ENCODE results near the gene KDM7A. TPM values are rescaled to one million over a fixed set of nuclear protein-coding genes. Genes with fewer than 3 reads are reported as not detected.

The KDM7A gene
- total RNA-seq, 2 donors from 2014 or later = 12.8 to 15.4 TPM

DNA sequence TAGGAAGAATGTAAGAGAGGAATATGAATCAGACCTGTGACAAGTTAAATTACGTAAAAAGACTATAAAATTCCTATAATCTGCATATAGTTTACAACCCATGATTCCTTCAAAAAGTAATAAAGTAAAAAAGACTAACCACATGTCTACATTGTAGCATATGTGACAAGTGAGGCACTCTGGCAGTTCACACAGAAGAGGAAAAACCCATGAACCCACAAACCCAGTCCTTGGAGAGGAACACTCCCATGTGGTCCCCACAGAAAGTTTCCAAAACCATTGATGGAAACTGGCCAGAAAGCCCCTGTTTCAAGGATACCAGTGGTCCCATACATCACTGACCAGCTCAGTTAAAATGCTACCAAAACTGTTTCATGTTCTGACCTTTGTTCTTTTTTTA, 15.7 kb downstream of the KDM7A start:
- TF ChIP-seq, protein P1, sequence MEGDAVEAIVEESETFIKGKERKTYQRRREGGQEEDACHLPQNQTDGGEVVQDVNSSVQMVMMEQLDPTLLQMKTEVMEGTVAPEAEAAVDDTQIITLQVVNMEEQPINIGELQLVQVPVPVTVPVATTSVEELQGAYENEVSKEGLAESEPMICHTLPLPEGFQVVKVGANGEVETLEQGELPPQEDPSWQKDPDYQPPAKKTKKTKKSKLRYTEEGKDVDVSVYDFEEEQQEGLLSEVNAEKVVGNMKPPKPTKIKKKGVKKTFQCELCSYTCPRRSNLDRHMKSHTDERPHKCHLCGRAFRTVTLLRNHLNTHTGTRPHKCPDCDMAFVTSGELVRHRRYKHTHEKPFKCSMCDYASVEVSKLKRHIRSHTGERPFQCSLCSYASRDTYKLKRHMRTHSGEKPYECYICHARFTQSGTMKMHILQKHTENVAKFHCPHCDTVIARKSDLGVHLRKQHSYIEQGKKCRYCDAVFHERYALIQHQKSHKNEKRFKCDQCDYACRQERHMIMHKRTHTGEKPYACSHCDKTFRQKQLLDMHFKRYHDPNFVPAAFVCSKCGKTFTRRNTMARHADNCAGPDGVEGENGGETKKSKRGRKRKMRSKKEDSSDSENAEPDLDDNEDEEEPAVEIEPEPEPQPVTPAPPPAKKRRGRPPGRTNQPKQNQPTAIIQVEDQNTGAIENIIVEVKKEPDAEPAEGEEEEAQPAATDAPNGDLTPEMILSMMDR (IDR thresholded peaks at IDR 0.05) = no peak
- Histone ChIP-seq H3K27me3 (no peaks in the 10 kb centered on the region), H3K4me1 (peaks cover 0 to 28% of the 10 kb centered on the region in 2 donors)

DNA sequence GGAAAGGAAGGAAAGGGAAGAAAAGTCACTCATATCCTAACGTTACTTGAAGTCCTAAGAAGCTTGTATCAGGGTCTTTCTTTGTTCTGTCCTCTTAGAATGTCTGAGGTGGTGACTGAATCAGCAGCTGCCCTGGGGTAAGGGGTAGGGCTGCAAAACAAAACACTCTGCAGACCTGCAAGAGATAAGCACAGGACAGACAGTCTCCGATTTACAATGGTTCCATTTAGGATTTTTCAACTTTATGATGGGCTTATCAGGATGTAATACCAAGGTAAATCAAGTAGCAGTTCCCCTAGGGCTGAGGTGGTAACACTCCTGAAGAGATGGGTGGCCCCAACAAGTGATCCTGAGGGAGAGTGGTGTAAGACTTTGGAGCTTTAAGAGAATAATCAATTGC, 16.5 kb downstream of the KDM7A start:
- H3K27me3 ChIP-seq = no peaks in the 10 kb centered on the region
- TF ChIP-seq, protein P1 (IDR thresholded peaks at IDR 0.05) = no peak
- no peak overlapping the region for H3K4me3 ChIP-seq
- H3K9me3 ChIP-seq = no peaks in the 10 kb centered on the region
- H3K27ac ChIP-seq = no peak overlapping the region
- peaks cover 0 to 30% of the 10 kb centered on the region in 2 donors for H3K4me1 ChIP-seq
- no peaks in the 10 kb centered on the region for H3K36me3 ChIP-seq
- no peak for DNase-seq (ENCODE audit: low spot score)

More for the DNA sequence above, 15.7 kb downstream of the KDM7A start:
- no peak for DNase-seq (ENCODE audit: low spot score)
- no peak overlapping the region for H3K27ac ChIP-seq
- no peaks in the 10 kb centered on the region for H3K9me3 ChIP-seq
- H3K36me3 ChIP-seq = no peaks in the 10 kb centered on the region
- H3K4me3 ChIP-seq = no peak overlapping the region

DNA sequence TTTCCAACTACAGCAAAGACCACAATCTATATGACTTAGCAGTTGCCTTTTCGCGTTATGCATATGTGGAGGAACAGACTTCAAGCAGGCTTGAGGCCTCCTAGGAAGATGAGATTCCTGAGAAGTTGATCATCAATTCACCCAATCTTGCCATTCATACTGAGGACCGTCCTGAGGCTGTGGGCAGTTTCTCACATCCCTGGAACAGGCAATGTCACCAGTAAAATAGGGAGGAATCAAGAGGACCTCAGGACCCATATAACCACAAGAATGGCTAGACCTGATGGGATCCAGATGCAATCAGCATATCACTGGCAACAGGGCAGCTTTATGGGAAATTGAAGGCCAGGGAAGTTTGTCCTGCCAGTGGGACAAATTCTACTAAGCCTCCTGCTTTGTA, 17.3 kb downstream of the KDM7A start:
- TF ChIP-seq, protein P1 (IDR thresholded peaks at IDR 0.05) = no peak
- Histone ChIP-seq H3K27ac (no peak overlapping the region), H3K9me3 (no peaks in the 10 kb centered on the region), H3K27me3 (no peaks in the 10 kb centered on the region), H3K36me3 (no peaks in the 10 kb centered on the region), H3K4me3 (no peak overlapping the region), H3K4me1 (peaks cover 0 to 33% of the 10 kb centered on the region in 2 donors)
- DNase-seq (ENCODE audit: low spot score) = no peak

DNA sequence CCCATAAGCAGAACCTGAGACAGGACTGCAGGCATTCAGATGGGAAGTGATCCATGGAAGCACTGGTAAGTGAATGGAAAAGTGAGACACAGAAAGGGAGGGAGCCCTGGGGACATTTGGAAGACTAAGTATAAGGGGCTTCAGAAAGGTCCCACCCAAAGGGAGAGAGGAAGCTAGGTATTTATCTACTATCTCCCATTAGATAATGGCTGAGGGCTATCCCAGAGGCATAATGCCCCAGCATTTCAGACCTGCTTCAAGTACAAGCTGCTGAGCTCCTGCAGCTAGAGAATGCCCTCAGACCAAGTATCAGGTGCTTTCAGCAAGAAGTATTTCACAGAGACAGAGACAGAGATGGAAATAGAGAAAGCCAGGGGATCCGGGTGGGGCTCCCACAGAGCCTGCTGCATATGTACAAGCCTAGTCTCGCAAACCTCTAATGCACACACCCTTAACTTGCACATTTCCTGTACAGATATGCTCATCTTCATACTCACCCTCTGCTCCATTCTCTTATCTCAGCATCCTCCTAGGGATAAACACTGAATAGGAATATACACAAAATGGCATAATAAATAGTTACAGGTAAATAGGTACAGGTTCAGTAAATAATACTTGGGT, 20.2 kb downstream of the KDM7A start:
- Histone ChIP-seq H3K36me3 (no peaks in the 10 kb centered on the region), H3K27ac (no peak overlapping the region), H3K4me1 (peaks cover 0 to 33% of the 10 kb centered on the region in 2 donors), H3K9me3 (no peaks in the 10 kb centered on the region), H3K4me3 (no peak overlapping the region), H3K27me3 (no peaks in the 10 kb centered on the region)
- DNase-seq (ENCODE audit: low spot score) = no peak
- TF ChIP-seq, protein P1 (IDR thresholded peaks at IDR 0.05) = no peak

DNA sequence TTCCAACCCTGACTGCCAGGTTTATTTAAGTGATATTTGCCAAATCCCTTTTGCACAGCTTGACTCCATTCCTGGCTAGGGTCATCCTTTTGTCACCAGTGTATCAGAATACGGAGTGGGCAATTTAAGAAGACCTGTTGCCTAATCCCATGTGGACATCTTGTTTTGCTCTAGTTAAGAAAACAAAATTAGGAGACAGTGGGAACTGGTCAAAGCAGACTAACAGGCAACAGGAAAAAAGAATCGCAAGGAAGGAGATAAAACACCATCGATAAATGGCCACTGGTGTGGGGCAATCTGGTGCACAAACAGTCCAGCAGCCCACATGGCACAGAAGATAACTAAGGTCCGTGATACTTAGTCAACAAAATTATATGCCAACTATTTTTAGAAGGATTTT, 21.4 kb downstream of the KDM7A start:
- peak overlapping the region; percentile 7 to 30 for H3K27ac ChIP-seq
- H3K27me3 ChIP-seq = no peaks in the 10 kb centered on the region
- H3K36me3 ChIP-seq = no peaks in the 10 kb centered on the region
- peaks cover 0 to 22% of the 10 kb centered on the region in 2 donors for H3K4me1 ChIP-seq
- no peak for DNase-seq (ENCODE audit: low spot score)
- no peaks in the 10 kb centered on the region for H3K9me3 ChIP-seq
- H3K4me3 ChIP-seq = no peak overlapping the region
- TF ChIP-seq, protein P1 (IDR thresholded peaks at IDR 0.05) = no peak

DNA sequence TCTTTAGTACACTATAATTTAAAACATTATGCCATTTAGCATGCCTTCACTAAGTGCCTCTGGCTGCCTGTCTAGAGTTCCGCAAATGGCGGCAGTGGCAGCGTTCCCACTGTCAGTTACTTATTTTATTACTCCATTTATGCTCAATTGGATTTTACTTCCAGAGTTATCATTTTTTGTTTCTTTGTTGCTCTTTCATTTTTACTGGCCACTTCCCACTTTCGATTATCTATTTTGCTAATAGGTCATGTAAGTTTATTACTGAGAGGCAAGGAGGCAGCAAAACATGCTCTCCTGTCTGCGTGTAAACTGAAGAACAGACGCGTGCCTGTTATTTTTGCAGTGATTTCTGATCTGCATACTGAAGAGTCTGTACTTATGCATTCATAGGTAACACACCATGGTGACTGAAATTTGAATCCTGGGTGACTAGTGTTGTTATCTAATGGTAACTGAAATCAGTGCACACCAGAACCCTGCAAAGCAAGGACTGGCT, 23.1 kb downstream of the KDM7A start:
- Histone ChIP-seq H3K9me3 (no peaks in the 10 kb centered on the region), H3K4me3 (no peak overlapping the region), H3K36me3 (no peaks in the 10 kb centered on the region), H3K27me3 (no peaks in the 10 kb centered on the region), H3K27ac (no peak overlapping the region), H3K4me1 (peaks cover 0 to 23% of the 10 kb centered on the region in 2 donors)
- no peak for DNase-seq (ENCODE audit: low spot score)
- TF ChIP-seq, protein P1 (IDR thresholded peaks at IDR 0.05) = no peak

Measured in right atrium auricular region (tissue), 2 donors.